Lung microvascular endothelial cell (primary cell): ENCODE data around the gene SHOX. TPM values are rescaled to one million over a fixed set of nuclear protein-coding genes. Genes with fewer than 3 reads are reported as not detected.
"Not testable (repeated sequence)": the region's sequence is repeated elsewhere in the genome, so short reads cannot be mapped to it uniquely, and the experiment has no call there.

ENCODE experiments used
- DNase-seq, 2 donors: peaks; one replicate each; pipeline versions ENCODE4 v3.0.0 to v3.0.0-alpha.2; 2010; ENCODE audit warnings: low read depth in 2 of 2
- total RNA-seq: library from RNA; depleted of rRNA; stranded (reverse); fragments of >200 nt; gene quantifications from 2 replicates; pipeline ENCODE4 v1.2.1, GENCODE V29; 2014

Gene SHOX
- total RNA-seq, 1 donor from 2014 or later = not detected

GRCh38 chrX:621705-622503, 8.7 kb upstream of the SHOX start:
- no peak for DNase-seq

- not testable (repeated sequence) for DNase-seq
These were observed 7.8 kb upstream of the SHOX start for GRCh38 chrX:622802-623201.

GRCh38 chrX:623268-623598, 7.4 kb upstream of the SHOX start:
- DNase-seq = no peak

GRCh38 chrX:623599-624315, 6.8 kb upstream of the SHOX start:
- no peak for DNase-seq

GRCh38 chrX:625137-625691, 5.4 kb upstream of the SHOX start:
- no peak for DNase-seq

DNA sequence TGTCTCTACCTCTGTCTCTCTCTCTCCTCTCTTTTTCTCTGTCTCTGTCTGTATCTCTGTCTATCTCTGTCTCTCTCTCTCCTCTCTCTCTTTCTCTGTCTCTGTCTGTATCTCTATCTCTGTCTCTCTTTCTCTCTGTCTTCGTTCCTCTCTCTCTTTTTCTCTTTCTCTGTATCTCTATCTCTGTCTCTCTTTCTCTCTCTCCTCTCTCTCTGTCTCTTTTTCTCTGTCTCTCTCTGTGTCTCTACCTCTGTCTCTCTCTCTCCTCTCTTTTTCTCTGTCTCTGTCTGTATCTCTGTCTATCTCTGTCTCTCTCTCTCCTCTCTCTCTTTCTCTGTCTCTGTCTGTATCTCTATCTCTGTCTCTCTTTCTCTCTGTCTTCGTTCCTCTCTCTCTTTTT, 4.5 kb upstream of the SHOX start:
- DNase-seq = not testable (repeated sequence)

DNA sequence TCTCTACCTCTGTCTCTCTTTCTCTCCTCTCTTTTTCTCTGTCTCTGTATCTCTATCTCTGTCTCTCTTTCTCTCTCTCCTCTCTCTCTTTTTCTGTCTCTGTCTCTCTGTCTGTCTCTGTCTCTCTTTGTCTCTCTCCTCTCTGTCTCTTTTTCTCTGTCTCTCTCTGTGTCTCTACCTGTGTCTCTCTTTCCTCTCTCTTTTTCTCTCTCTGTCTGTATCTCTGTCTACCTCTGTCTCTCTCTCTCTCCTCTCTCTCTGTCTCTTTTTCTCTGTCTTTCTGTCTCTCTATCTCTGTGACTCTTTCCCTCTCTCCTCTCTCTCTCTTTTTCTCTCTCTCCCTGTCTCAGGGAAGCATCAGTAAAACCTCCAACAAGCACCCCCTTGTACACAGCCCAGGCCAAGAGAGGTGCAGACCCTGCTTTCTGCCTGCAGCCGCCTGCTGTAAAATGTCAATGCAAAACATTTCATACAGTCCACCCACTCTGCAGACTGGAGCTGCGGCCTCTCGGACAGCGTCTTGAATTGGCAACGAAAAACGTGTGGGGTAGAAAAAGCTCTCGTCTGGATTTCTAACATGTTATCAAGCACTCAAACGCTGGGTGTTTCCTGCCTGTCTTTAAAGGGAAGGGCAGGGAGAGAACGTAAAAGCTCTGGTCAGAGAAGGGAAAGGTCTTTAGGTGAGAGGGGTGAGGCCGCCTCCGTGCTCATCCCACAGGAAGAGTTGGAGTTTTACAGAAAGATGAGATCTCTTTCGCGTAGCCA, 3.7 kb upstream of the SHOX start:
- DNase-seq = no peak

DNA sequence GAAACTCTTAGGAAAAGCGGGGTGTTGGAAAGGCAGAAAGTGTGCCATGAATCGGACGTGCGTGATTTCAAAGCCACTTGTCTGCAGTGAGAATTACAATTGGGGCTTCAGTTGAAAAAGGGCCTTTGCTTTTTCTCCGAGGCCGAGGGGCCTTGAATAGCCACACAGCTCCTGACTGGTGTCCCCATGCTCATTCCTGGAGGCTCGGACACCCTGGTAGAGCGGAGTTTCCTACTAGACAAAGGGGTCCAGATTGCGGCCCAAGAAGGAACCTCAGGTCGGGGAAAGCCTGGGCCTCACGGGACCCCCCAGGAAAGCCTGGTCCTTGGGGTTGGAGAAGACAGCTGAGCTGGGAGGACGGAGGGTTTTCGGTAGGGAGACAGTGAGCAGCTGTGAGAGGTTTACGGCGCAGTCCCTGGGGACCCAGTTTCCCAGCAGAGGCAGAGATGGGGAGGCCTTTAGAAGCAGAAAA, 3.0 kb upstream of the SHOX start:
- DNase-seq = no peak

GRCh38 chrX:627995-628394, 2.6 kb upstream of the SHOX start:
- DNase-seq = no peak

DNA sequence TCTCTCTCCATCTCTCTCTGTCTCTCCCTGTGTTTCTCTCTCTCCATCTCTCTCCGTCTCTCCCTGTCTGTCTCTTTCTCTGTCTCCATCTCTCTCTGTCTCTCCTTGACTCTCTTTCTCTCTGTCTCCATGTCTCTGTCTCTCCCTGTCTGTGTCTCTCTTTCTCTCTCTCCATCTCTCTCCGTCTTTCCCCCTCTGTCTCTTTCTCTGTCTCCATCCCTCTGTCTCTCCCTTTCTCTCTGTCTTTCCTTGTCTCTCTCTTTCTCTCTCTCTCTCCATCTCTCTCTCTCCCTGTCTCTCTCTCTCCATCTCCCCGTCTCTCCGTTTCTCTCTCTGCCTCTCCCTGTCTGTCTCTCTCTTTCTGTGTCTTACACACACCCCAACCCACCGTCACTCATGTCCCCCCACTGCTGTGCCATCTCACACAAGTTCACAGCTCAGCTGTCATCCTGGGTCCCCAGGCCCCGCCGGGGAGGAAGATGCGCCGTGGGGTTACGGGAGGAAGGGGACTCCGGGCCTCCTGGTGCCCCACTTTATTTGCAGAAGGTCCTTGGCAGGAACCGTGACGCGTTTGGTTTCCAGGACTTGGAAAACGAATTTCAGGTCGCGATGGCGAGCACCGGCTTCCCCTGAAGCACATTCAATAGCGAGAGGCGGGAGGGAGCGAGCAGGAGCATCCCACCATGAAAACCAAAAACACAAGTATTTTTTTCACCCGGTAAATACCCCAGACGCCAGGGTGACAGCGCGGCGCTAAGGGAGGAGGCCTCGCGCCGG, 1.2 kb upstream of the SHOX start:
- DNase-seq = no peak

GRCh38 chrX:630007-630611, 482 bp upstream of the SHOX start:
- no peak for DNase-seq

- no peak for DNase-seq
These were observed 1.3 kb downstream of the SHOX start for GRCh38 chrX:631802-632365.

DNA sequence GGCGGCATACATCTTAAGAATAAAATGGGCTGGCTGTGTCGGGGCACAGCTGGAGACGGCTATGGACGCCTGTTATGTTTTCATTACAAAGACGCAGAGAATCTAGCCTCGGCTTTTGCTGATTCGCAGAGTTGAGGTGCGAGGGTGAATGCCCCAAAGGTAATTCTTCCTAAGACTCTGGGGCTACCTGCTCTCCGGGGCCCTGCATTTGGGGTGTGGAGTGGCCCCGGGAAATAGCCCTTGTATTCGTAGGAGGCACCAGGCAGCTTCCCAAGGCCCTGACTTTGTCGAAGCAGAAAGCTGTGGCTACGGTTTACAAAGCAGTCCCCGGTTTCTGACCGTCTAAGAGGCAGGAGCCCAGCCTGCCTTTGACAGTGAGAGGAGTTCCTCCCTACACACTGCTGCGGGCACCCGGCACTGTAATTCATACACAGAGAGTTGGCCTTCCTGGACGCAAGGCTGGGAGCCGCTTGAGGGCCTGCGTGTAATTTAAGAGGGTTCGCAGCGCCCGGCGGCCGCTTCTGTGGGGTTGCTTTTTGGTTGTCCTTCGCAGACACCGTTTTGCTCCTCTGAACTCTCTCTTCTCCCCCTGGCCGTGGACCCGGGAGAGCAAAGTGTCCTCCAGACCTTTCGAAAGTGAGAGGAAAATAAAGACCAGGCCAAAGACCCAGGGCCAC, 1.9 kb downstream of the SHOX start:
- DNase-seq = no peak

- DNase-seq = no peak
These were observed 2.7 kb downstream of the SHOX start for GRCh38 chrX:633043-633984.

DNA sequence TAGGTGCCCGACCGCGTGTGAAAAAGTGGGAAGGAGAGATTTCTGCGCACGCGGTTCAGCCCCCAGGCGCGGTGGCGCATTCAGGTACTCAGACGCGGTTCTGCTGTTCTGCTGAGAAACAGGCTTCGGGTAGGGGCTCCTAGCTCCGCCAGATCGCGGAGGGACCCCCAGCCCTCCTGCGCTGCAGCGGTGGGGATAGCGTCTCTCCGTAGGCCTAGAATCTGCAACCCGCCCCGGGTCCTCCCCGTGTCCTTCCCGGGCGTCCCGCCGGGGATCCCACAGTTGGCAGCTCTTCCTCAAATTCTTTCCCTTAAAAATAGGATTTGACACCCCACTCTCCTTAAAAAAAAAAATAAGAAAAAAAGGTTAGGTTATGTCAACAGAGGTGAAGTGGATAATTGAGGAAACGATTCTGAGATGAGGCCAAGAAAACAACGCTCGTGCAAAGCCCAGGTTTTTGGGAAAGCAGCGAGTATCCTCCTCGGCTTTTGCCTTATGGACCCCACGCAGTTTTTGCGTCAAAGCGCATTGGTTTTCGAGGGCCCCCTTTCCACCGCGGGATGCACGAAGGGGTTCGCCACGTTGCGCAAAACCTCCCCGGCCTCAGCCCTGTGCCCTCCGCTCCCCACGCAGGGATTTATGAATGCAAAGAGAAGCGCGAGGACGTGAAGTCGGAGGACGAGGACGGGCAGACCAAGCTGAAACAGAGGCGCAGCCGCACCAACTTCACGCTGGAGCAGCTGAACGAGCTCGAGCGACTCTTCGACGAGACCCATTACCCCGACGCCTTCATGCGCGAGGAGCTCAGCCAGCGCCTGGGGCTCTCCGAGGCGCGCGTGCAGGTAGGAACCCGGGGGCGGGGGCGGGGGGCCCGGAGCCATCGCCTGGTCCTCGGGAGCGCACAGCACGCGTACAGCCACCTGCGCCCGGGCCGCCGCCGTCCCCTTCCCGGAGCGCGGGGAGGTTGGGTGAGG, 3.7 kb downstream of the SHOX start:
- no peak for DNase-seq

DNA sequence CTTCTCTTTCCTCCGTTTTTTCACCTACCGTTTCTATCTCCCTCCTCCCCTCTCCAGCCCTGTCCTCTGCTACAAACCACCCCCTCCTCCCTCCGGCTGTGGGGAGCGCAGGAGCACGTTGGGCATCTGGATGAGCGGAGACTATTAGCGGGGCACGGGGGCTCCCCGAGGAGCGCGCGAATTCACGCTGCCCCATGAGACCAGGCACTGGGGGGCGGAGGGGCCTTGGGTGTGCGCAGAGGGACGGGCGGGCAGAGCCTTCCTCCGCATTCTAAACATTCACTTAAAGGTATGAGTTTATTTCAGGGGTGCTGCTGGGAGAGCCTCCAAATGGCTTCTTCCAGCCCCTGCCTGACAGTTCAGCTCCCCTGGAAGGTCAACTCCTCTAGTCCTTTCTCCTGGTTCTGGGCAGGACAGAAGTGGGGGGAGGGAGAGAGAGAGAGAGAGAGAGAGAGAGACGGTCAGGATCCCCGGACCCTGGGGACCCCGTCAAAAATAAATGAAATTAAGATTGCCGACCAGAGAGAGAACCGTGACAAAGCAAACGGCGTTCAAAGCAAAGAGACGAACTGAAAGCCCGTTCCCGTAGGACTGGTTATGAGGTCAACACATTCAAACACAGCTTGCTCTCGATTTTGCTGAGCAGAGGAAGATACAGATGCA, 5.0 kb downstream of the SHOX start:
- DNase-seq = no peak
